K562 (cell line): ENCODE measurements around the gene CSNK1G1.

Experiments
- CREB1 ChIP-seq, 2 experiments: sonication (generic) in 1 of 2; formaldehyde crosslinking in 1 of 2; IDR thresholded peaks; 2 replicates each; pipeline versions ENCODE4 v1.6.1 to v1.8.0; 2012 to 2022; ENCODE audit warnings: inconsistent platforms in 1 of 2, mild to moderate bottlenecking in 1 of 2, missing genetic modification reagents in 1 of 2, moderate library complexity in 1 of 2
- TF ChIP-seq, protein P1 (sequence below), 3 experiments: IDR thresholded peaks in 2 of 3; conservative IDR thresholded peaks in 1 of 3; 2 replicates each; pipeline ENCODE4 v1.5.1; 2011 to 2012; ENCODE audit warnings: low read length in 3 of 3, mild to moderate bottlenecking in 3 of 3, control low read depth in 2 of 3, improper control_type of control experiment in 1 of 3, inconsistent platforms in 1 of 3, low read depth in 1 of 3, mixed read lengths in 1 of 3, moderate library complexity in 1 of 3; ENCODE audit not compliant: insufficient read depth in 2 of 3
- TF ChIP-seq, protein P2 (sequence below), 2 experiments: fragments of 450-650 bp; formaldehyde crosslinking in 1 of 2; IDR thresholded peaks; 2 replicates each; pipeline versions ENCODE4 v1.4.0 to v1.6.1; 2014 to 2020; ENCODE audit warnings: mild to moderate bottlenecking in 2 of 2, borderline replicate concordance in 1 of 2, low read depth in 1 of 2

DNA sequence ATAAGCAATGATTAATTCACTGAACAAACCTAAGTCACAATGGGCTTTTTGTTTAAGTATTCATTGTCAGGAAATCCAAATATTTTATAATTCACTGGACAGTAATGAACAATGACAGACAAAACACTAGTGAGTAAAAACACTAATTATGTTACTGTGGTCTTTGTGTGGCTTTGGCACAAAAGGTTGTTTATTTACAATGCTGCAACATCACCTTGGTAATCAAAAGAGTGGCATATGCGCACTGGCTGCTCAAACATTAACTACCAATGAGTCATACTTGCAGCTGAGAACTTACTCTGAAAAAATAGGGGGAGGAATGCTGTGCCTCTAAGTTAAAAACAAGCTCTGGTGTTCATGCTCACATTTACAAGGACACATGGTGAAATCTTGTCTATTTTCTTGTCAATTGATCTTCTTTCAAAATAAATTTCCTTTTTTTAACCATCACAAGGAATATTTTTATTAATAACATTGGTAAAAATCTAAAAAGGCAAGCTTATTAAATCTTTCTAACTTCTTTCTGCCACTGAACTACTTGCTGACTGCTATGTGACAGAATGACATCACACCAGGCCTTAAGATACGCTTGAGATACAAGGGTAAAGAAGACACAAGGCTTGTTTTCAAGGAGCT, 107.9 kb downstream of the CSNK1G1 start:
- TF ChIP-seq CREB1 (IDR thresholded peaks at IDR 0.05) (no peak), CREB1 (CRISPR knock-in tag; IDR thresholded peaks at IDR 0.05) (no peak)
- TF ChIP-seq, protein P1, sequence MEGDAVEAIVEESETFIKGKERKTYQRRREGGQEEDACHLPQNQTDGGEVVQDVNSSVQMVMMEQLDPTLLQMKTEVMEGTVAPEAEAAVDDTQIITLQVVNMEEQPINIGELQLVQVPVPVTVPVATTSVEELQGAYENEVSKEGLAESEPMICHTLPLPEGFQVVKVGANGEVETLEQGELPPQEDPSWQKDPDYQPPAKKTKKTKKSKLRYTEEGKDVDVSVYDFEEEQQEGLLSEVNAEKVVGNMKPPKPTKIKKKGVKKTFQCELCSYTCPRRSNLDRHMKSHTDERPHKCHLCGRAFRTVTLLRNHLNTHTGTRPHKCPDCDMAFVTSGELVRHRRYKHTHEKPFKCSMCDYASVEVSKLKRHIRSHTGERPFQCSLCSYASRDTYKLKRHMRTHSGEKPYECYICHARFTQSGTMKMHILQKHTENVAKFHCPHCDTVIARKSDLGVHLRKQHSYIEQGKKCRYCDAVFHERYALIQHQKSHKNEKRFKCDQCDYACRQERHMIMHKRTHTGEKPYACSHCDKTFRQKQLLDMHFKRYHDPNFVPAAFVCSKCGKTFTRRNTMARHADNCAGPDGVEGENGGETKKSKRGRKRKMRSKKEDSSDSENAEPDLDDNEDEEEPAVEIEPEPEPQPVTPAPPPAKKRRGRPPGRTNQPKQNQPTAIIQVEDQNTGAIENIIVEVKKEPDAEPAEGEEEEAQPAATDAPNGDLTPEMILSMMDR (IDR thresholded peaks at IDR 0.05 in 2 of 3, conservative IDR thresholded peaks at IDR 0.05 in 1 of 3; ENCODE audit: insufficient read depth in 2 of 3, low read depth in 1 of 3, low read length in 3 of 3), result no peak
- TF ChIP-seq, protein P2, sequence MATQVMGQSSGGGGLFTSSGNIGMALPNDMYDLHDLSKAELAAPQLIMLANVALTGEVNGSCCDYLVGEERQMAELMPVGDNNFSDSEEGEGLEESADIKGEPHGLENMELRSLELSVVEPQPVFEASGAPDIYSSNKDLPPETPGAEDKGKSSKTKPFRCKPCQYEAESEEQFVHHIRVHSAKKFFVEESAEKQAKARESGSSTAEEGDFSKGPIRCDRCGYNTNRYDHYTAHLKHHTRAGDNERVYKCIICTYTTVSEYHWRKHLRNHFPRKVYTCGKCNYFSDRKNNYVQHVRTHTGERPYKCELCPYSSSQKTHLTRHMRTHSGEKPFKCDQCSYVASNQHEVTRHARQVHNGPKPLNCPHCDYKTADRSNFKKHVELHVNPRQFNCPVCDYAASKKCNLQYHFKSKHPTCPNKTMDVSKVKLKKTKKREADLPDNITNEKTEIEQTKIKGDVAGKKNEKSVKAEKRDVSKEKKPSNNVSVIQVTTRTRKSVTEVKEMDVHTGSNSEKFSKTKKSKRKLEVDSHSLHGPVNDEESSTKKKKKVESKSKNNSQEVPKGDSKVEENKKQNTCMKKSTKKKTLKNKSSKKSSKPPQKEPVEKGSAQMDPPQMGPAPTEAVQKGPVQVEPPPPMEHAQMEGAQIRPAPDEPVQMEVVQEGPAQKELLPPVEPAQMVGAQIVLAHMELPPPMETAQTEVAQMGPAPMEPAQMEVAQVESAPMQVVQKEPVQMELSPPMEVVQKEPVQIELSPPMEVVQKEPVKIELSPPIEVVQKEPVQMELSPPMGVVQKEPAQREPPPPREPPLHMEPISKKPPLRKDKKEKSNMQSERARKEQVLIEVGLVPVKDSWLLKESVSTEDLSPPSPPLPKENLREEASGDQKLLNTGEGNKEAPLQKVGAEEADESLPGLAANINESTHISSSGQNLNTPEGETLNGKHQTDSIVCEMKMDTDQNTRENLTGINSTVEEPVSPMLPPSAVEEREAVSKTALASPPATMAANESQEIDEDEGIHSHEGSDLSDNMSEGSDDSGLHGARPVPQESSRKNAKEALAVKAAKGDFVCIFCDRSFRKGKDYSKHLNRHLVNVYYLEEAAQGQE (IDR thresholded peaks at IDR 0.05; ENCODE audit: borderline replicate concordance), result no peak
- TF ChIP-seq, protein P2 (CRISPR knock-in tag; IDR thresholded peaks at IDR 0.05; ENCODE audit: low read depth), result no peak
